LNCAP (cell line): ENCODE measurements around the gene TMEM94.

Source experiments
- TF ChIP-seq, protein P1 (sequence below): fragments of 450-650 bp; IDR thresholded peaks from 2 replicates; pipeline ENCODE4 v1.5.1; 2017; ENCODE audit warnings: mild to moderate bottlenecking

TMEM94 gene

DNA sequence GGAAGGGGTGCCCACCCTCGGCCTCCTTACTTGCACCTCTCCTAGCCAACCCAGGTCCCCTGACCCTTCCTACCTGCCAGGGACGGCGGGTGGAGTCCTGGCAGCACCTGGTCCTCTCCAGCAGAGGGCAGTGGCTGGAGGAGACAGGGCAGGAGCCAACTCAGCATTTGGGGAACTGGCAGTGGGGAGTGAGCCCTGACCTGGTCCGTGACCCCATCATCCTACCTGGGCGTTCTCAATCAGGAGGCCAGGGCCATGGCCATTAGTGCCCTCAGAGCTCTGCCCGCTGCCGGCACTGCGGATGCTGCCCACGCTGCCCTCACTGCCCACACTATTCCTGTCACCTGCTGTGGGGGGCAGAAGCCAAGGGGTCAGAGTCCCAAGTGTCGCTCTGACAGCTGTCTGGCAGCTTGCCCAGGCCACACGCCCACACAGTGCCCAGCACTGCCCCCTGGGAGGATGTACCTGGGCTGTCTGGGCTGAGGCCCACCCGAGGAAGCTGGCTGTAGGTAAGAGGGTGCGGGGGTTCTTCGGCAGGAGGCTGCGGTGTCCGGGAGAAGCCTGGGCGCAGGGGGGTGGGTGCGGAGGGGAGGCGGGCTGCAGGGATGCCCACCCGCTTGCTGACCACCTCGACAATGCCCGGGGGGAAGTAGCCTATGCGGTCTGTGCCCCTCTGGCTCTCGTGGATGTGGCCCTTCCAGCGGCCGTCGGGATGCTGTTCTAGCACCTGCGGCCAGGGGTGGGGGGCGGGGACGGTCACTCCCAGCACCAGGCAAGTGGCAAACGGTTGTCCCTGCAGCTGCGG, 48.1 kb downstream of the TMEM94 start:
- TF ChIP-seq, protein P1, sequence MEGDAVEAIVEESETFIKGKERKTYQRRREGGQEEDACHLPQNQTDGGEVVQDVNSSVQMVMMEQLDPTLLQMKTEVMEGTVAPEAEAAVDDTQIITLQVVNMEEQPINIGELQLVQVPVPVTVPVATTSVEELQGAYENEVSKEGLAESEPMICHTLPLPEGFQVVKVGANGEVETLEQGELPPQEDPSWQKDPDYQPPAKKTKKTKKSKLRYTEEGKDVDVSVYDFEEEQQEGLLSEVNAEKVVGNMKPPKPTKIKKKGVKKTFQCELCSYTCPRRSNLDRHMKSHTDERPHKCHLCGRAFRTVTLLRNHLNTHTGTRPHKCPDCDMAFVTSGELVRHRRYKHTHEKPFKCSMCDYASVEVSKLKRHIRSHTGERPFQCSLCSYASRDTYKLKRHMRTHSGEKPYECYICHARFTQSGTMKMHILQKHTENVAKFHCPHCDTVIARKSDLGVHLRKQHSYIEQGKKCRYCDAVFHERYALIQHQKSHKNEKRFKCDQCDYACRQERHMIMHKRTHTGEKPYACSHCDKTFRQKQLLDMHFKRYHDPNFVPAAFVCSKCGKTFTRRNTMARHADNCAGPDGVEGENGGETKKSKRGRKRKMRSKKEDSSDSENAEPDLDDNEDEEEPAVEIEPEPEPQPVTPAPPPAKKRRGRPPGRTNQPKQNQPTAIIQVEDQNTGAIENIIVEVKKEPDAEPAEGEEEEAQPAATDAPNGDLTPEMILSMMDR, result peak; percentile 82

DNA sequence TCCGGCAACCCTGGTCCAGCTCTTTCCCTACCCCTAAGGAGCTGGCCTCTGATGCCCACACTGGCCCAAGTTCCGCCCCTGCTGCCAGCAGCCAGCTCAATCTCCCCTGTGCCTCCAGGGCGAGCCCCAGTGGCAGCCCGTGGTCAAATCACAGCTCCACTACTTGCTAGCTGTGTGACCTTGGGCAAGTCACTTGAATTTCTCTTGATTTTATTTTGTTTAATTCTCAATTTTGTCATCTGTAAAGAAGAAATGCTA, 48.6 kb downstream of the TMEM94 start:
- TF ChIP-seq, protein P1, result no peak

DNA sequence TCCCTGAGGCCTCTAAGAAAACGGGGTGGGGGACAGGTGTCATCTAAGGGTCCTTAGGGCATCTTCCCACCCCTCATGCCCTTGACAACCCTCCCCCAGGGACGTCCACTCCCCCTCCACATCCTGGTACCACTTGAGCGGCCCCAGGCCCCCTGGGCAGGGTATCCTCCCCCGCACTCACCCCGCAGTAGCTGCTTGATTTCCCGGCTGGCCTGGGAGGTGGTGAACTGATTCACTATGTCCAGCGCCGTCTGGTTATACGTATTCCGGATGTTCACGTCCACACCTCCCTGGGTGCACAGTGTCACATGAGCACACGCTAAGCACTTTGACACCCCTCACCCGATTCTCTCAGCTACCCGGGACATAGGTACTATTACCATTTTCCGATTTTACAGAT, 49.2 kb downstream of the TMEM94 start:
- TF ChIP-seq, protein P1, result no peak

DNA sequence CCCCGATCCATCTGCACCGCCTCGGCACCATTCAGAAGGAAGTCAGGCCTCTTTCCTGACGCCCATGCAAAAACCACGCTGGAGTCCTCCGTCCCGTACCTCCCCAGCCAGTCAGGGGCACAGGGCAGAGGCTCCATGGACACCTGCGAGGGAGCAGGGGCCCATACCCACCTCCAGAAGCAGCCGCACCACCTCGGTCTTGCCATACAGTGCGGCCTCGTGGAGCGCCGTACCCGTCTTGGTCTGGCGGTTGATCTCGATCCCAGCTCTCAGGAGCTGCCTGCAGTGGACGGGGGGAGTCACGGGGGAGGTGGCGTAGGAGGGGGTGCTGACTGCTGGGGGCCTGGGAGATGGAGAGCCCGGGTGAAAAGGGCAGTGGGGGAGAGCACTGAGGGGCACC, 49.7 kb downstream of the TMEM94 start:
- TF ChIP-seq, protein P1, result no peak

DNA sequence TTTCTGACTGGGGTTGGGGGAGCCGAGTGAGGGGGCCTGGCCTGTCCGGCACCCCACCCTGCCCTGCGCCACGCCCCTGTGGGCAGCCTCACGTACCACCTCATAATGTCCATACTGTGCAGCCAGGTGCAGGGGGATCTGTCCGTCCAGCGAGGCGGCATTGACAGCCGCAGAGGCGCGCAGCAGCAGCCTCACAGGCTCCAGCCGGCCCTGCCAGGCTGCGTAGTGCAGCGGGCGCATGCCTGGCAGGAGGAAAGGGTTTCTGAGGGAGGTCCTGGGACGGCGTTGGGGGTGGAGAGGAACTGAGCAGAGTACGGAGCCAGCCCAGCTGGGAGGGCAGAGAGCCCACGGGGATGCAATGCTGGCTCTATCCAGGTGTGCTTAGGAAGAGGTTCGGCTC, 50.5 kb downstream of the TMEM94 start:
- TF ChIP-seq, protein P1, result no peak

DNA sequence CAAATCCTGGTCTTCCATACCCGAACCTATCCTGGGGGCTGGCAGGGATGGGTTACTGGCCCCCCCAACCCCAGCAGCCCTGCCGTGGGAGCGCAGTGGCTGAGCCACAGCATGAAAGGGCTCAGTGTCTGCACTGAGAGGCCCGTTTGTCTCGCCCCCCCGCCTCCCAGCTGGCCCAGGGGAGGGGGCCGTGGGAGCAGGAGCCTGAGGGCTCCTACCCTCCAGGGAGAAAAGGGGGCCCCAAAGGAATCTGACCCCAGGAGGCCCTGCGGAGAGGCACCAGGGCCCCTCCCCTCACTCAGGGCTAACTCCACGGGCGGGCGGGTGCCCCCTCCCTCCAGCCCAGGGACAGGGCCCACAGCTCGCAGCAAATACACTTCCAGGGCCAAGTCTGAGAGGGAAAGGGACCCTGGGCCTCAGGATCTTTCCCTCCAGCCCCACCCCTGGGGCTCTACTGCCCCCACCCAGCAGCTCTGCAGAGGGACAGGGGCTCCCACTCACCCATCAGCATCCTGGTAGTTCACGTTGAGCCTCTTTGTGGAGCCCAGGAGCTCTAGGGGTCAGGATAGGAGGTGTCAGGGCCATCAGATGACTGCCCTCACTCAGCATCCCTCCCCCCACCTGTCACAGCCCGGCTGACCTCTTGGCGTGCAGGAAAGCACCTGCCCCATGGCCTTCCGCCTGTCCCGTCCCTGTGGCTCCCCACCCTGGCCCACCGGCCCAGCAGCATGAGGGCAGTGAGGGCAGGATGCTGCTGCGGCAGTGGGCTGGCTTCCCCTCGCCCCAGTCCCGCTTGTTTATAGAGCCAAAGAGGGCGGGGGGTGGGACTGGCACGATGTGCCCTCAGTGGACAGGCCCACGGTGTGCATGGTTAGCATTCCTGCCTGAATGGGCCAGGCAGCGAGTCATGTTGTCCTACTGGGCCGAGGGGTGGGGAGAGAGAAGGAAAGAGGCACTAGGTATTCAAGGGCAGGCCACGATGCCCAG, 51.6 kb downstream of the TMEM94 start:
- TF ChIP-seq, protein P1, result no peak

DNA sequence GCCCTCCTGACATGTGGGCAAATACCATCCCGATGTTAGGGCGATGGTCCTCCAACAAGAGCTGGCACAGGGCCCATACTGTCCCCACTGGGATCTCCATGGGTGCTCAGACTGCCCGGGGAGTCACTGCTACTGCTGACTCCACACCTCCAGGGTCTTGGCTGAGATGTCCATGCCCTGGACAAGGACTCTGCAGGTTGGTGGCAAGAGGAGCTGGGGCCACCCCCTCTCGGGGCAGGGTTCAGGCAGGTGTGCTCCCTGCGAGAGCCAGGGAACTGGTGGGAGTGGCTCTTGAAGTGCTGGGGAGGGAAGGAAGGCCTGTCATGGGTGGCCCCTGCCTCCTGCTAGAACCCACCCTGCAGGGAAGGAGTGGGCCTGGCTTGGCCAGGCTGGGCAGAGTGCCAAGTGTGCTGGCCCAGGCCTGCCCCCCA, 52.5 kb downstream of the TMEM94 start:
- TF ChIP-seq, protein P1, result no peak
